GM12878 (cell line): ENCODE results near the gene STAB2. TPM values are rescaled to one million over a fixed set of nuclear protein-coding genes. Genes with fewer than 3 reads are reported as not detected.

ENCODE experiments used
- ATAC-seq: fragments of 200-7000 bp; cut with Tn5 transposase; 3 replicates; pipeline ENCODE4 v1.9.1; 2020; ENCODE audit warnings: mild to moderate bottlenecking, moderate library complexity
- BruUV-seq: library from RNA; stranded (reverse); fragments of 400-500 nt; replicated peaks from 2 replicates; lab custom pipeline; 2021; lab: Mats Ljungman, UMichigan
- CTCF ChIA-PET: fragments of 300-600 bp; sonication (Branson Sonifier 250); formaldehyde crosslinking; extraction: SDS; loops from one replicate; lab custom pipeline; 2021; ENCODE audit warnings: inconsistent platforms; lab: Yijun Ruan, JAX
- POLR2A ChIA-PET: fragments of 350-600 bp; formaldehyde crosslinking; extraction: SDS; loops from one replicate; lab custom pipeline; 2021; ENCODE audit warnings: inconsistent platforms; lab: Charles Lee
- RAD21 ChIA-PET: fragments of 300-600 bp; sonication (Branson Sonifier 250); formaldehyde crosslinking; loops from one replicate; lab custom pipeline; 2023; ENCODE audit warnings: antibody characterized with exemption; ENCODE audit not compliant: unreplicated experiment; lab: Charles Lee
- SMC1A ChIA-PET: fragments of 300-600 bp; sonication (Branson Sonifier 250); formaldehyde crosslinking; loops from one replicate; lab custom pipeline; 2023; ENCODE audit not compliant: unreplicated experiment, uncharacterized antibody; lab: Charles Lee
- DNase-seq: peaks from one replicate; pipeline ENCODE4 v3.0.0-alpha.2; 2011; ENCODE audit warnings: low read depth, low spot score
- FAIRE-seq: peaks from 3 replicates; lab custom pipeline; 2011; peaks lifted over from hg19 to GRCh38; lab: Jason Lieb, UNC
- H2AFZ ChIP-seq: 2 replicates; pipeline ENCODE4 v1.6.0; 2011; ENCODE audit warnings: low read depth, low read length, control low read depth; ENCODE audit not compliant: control insufficient read depth
- H3K27ac ChIP-seq: 2 replicates; pipeline ENCODE4 v1.5.1; 2011; ENCODE audit warnings: control low read depth; ENCODE audit not compliant: control insufficient read depth, insufficient read depth
- H3K27me3 ChIP-seq, 2 experiments: replicated peaks in 1 of 2; 2 replicates each; pipeline versions ENCODE4 v1.6.0 to v1.6.1; 2011; ENCODE audit warnings: low read length in 1 of 2; ENCODE audit not compliant: control insufficient read depth in 2 of 2, insufficient read depth in 2 of 2
- H3K36me3 ChIP-seq, 2 experiments: 2 replicates each; pipeline ENCODE4 v1.5.1; 2011; ENCODE audit warnings: low read length in 1 of 2; ENCODE audit not compliant: control insufficient read depth in 2 of 2, insufficient read depth in 2 of 2
- H3K4me1 ChIP-seq: 2 replicates; pipeline ENCODE4 v1.6.1; 2011; ENCODE audit warnings: mild to moderate bottlenecking, low read length, moderate library complexity, mixed read lengths; ENCODE audit not compliant: control insufficient read depth, insufficient read depth
- H3K4me2 ChIP-seq: 2 replicates; pipeline ENCODE4 v1.6.0; 2011; ENCODE audit warnings: control low read depth; ENCODE audit not compliant: control insufficient read depth, insufficient read depth
- H3K4me3 ChIP-seq: fragments of 200-600 bp; sonication (generic); 2 replicates; pipeline ENCODE4 v1.5.1; 2016
- H3K79me2 ChIP-seq: 2 replicates; pipeline ENCODE4 v1.6.0; 2011; ENCODE audit warnings: low read length; ENCODE audit not compliant: control insufficient read depth, insufficient read depth
- H3K9ac ChIP-seq: 2 replicates; pipeline ENCODE4 v1.8.0; 2011; ENCODE audit warnings: low read length, control low read depth, mixed read lengths; ENCODE audit not compliant: control insufficient read depth, insufficient read depth
- H3K9me3 ChIP-seq: replicated peaks from 3 replicates; pipeline ENCODE4 v1.5.1; 2011; ENCODE audit warnings: mild to moderate bottlenecking, low read length; ENCODE audit not compliant: control insufficient read depth, insufficient read depth
- H4K20me1 ChIP-seq: 2 replicates; pipeline ENCODE4 v1.6.0; 2011; ENCODE audit not compliant: control insufficient read depth, insufficient read depth
- CUX1 ChIP-seq: IDR thresholded peaks from 2 replicates; pipeline ENCODE4 v1.6.1; 2012; ENCODE audit warnings: improper control_type of control experiment, low read depth, low read length; ENCODE audit not compliant: insufficient replicate concordance
- E2F4 ChIP-seq: IDR thresholded peaks from 2 replicates; pipeline ENCODE4 v1.6.1; 2012; ENCODE audit warnings: low read depth, low read length, improper control_type of control experiment
- ELK1 ChIP-seq: IDR thresholded peaks from 2 replicates; pipeline ENCODE4 v1.6.1; 2012; ENCODE audit warnings: low read depth, low read length, improper control_type of control experiment
- MEF2B ChIP-seq: fragments of 450-650 bp; IDR thresholded peaks from 2 replicates; pipeline ENCODE4 v1.6.1; 2018; ENCODE audit warnings: mild to moderate bottlenecking, moderate library complexity; ENCODE audit not compliant: partially characterized antibody, poor library complexity, severe bottlenecking
- MLLT1 ChIP-seq: fragments of 450-650 bp; IDR thresholded peaks from 2 replicates; pipeline ENCODE4 v1.6.1; 2016; ENCODE audit warnings: mild to moderate bottlenecking
- SMAD5 ChIP-seq: IDR thresholded peaks from 2 replicates; pipeline ENCODE4 v1.6.1; 2016; ENCODE audit warnings: antibody characterized with exemption, low read depth
- TBL1XR1 ChIP-seq: IDR thresholded peaks from 2 replicates; pipeline ENCODE4 v1.6.1; 2012; ENCODE audit warnings: low read depth, low read length, improper control_type of control experiment
- WGBS: methylation state at CpG from one replicate; pipeline ENCODE4 v1.1.6; 2016; ENCODE audit warnings: low lambda C conversion rate; ENCODE audit not compliant: insufficient replicate concordance, insufficient coverage; ENCODE audit errors: missing lambda C conversion rate; 5-methylcytosine and 5-hydroxymethylcytosine counted together
- in situ Hi-C: fragments of 300-500 bp; cut with MboI; formaldehyde crosslinking; loops from 9 replicates; pipeline ENCODE4 v1.14.3; 2018; ENCODE audit warnings: mixed read lengths
- intact Hi-C: fragments of 100-400 bp; cut with micrococcal nuclease; formaldehyde crosslinking; loops from one replicate; pipeline ENCODE4 v1.14.2; 2022; ENCODE audit not compliant: unreplicated experiment
- polyA plus RNA-seq, 11 experiments: library from polyadenylated mRNA; depleted of rRNA in 4 of 11; unstranded in 6 of 11; stranded (reverse) in 5 of 11; fragments of >200 nt; fragmentation: Nextera tagmentation in 4 of 11; fragmentation: Illumina TruSeq in 1 of 11; extraction: Ambion mirVana in 4 of 11; extraction: Trizol in 1 of 11; gene quantifications; 1 replicate in 1 of 11; 2 replicates in 10 of 11; pipeline versions ENCODE4 v1.2.1 to v1.2.3, GENCODE V29; 2011 to 2016; ENCODE audit warnings: inconsistent platforms in 2 of 11, missing spikeins in 2 of 11, low read depth in 1 of 11
- total RNA-seq, 4 experiments: library from RNA; depleted of rRNA in 3 of 4; stranded (reverse); fragments of >200 nt in 3 of 4; fragmentation: Illumina TruSeq in 1 of 4; extraction: Trizol in 1 of 4; gene quantifications; 2 replicates each; pipeline versions ENCODE4 v1.2.1 to v1.2.3, GENCODE V29; 2013 to 2021

STAB2 gene
- total and polyA plus RNA-seq, 10 of the 15 experiments (the other 5 are each of a cell fraction or from before 2014, with no cell fraction given), result 0.37 TPM; not detected in 9

- ChIA-PET RAD21 (no interaction called here), SMC1A (interaction anchor here (1.5 kb wide), 1 partner anchor 8 kb away, joined by 4 read pairs; no protein-coding TSS in a partner anchor), CTCF (no interaction called here)
- H4K20me1 ChIP-seq, result no peaks in the 10 kb centered on the region
- intact Hi-C loops, result no loop called here
- H3K27me3 ChIP-seq, result no peaks in the 10 kb centered on the region
- H3K36me3 ChIP-seq, result peaks cover 5 to 14% of the 10 kb centered on the region in 2 experiments; a peak in 2 of 4 replicates
- WGBS, result 92% methylated on average over 3 of the region's 3 CpGs
- ATAC-seq (no peak), DNase-seq (no peak), FAIRE-seq (no peak)
- no peaks in the 10 kb centered on the region for H3K79me2 ChIP-seq
- H3K4me3 ChIP-seq, result no peak overlapping the region
- H2AFZ ChIP-seq, result no peak overlapping the region
- H3K9ac ChIP-seq, result no peak overlapping the region
- BruUV-seq, result no TSS peak
- no peaks in the 10 kb centered on the region for H3K4me1 ChIP-seq
- H3K27ac ChIP-seq, result no peak overlapping the region
- no peaks in the 10 kb centered on the region for H3K9me3 ChIP-seq
- no peak overlapping the region for H3K4me2 ChIP-seq
- TF ChIP-seq MLLT1 (no peak), TBL1XR1 (no peak), MEF2B (no peak), CUX1 (no peak), E2F4 (no peak), ELK1 (no peak), SMAD5 (no peak)
- TF ChIP-seq, all 136 proteins: peak for 0
- POLR2A ChIA-PET, result no interaction called here
- in situ Hi-C loops, result no loop called here
Measured at GRCh38 chr12:103780992-103781391, 193.9 kb downstream of the STAB2 start.
